ENCODE measurements around the gene FAM114A2. TPM values are rescaled to one million over a fixed set of nuclear protein-coding genes. Genes with fewer than 3 reads are reported as not detected.

FAM114A2 gene
- polyA plus RNA-seq, 1 of the 3 experiments (the other 2 are of a cell fraction): 9.0 TPM

DNA sequence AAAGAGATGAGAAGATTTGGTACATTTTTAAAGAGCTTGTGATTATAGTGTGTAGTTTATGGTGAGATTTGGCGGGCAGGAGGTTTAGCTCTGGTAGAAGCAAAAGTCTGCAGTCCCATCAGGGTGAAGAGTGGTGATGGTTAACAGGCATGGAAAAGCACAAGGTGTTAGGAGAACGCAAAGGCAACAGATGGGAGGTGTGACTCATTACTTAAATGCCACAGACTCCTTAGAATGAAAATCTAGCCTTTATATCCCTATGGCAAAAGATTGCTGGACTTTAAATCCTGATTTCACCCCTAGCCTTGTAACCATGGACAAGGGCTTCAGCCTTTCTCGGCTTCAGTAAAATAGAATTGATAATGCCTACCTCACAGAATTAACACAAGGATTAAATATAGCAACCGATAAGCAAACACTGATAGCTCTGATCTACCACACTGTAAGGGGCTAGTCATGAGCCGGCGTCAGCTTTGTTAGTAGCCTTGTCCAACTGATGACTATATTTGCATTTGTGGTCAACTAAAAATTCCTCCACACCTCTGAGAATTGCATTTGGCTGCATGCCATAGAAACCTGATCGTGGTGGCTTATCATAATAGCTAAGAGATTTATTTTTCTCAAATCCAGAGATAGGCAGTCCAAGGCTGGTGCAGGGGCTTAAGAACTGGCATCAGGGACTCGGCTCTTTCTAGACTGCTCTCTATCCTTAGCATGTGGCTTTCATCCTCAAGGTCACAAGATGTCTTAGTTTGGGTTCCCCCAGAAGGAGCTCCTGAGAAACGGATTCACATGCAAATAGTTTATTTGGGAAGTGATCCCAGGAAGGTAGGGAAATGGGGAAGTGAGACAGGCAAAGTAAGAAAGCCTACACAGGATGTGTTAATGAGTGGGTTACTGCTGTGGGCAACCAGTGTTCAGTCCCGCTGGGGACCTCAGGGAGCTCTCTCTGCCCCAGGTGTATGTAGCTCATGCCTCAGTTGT lies 19.6 kb upstream of the FAM114A2 start:
- Histone ChIP-seq H3K4me2 (no peak overlapping the region), H3K27ac (ENCODE audit: low read depth in 2 of 2, low read length in 1 of 2) (no peak overlapping the region), H3F3A (replicated peaks; ENCODE audit: insufficient read depth) (no peaks in the 10 kb centered on the region), H3K36me3 (replicated peaks in 1 of 2; ENCODE audit: control insufficient read depth in 1 of 2, insufficient read depth in 2 of 2, low read length in 1 of 2) (peaks cover 16 to 21% of the 10 kb centered on the region in 2 experiments), H3K79me2 (ENCODE audit: insufficient read depth) (peaks cover 3% of the 10 kb centered on the region; the same call in 1 of the 2 replicates), H3K9ac (no peak overlapping the region), H3K9me2 (no peaks in the 10 kb centered on the region), H4K20me1 (ENCODE audit: insufficient read depth) (no peaks in the 10 kb centered on the region), H3K27me3 (ENCODE audit: insufficient read depth) (no peaks in the 10 kb centered on the region), H3K9me3 (no peaks in the 10 kb centered on the region), H3K4me1 (ENCODE audit: control insufficient read depth in 1 of 2, insufficient read depth in 2 of 2, low read depth in 1 of 2, low read length in 1 of 2) (no peaks in the 10 kb centered on the region; a peak in 1 of 4 replicates), H3K4me3 (ENCODE audit: low read depth in 2 of 2, low read length in 1 of 2) (no peak overlapping the region), H2AFZ (ENCODE audit: low read depth) (no peak overlapping the region)
- WGBS (ENCODE audit: low lambda C conversion rate): 94% methylated on average over 10 of the region's 10 CpGs
- ChIA-PET POLR2A (no interaction called here), CTCF (interaction anchor here (0.6 to 4.6 kb wide), 6 partner anchors 14 to 367 kb away, joined by 3 to 29 read pairs (median 4); no protein-coding TSS in a partner anchor)
- DNase-seq: no peak
- TF ChIP-seq, protein P1, sequence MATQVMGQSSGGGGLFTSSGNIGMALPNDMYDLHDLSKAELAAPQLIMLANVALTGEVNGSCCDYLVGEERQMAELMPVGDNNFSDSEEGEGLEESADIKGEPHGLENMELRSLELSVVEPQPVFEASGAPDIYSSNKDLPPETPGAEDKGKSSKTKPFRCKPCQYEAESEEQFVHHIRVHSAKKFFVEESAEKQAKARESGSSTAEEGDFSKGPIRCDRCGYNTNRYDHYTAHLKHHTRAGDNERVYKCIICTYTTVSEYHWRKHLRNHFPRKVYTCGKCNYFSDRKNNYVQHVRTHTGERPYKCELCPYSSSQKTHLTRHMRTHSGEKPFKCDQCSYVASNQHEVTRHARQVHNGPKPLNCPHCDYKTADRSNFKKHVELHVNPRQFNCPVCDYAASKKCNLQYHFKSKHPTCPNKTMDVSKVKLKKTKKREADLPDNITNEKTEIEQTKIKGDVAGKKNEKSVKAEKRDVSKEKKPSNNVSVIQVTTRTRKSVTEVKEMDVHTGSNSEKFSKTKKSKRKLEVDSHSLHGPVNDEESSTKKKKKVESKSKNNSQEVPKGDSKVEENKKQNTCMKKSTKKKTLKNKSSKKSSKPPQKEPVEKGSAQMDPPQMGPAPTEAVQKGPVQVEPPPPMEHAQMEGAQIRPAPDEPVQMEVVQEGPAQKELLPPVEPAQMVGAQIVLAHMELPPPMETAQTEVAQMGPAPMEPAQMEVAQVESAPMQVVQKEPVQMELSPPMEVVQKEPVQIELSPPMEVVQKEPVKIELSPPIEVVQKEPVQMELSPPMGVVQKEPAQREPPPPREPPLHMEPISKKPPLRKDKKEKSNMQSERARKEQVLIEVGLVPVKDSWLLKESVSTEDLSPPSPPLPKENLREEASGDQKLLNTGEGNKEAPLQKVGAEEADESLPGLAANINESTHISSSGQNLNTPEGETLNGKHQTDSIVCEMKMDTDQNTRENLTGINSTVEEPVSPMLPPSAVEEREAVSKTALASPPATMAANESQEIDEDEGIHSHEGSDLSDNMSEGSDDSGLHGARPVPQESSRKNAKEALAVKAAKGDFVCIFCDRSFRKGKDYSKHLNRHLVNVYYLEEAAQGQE (IDR thresholded peaks at IDR 0.05; ENCODE audit: low read depth, low read length): no peak
- TF ChIP-seq GABPA (IDR thresholded peaks at IDR 0.05; ENCODE audit: low read depth) (no peak), NFIC (IDR thresholded peaks at IDR 0.05; ENCODE audit: borderline replicate concordance) (no peak), RXRA (IDR thresholded peaks at IDR 0.05; ENCODE audit: borderline replicate concordance, low read depth) (no peak), RAD21 (IDR thresholded peaks at IDR 0.05; ENCODE audit: low read length) (no peak), CHD2 (IDR thresholded peaks at IDR 0.05; ENCODE audit: low read length, partially characterized antibody) (no peak)
- TF ChIP-seq, protein P2, sequence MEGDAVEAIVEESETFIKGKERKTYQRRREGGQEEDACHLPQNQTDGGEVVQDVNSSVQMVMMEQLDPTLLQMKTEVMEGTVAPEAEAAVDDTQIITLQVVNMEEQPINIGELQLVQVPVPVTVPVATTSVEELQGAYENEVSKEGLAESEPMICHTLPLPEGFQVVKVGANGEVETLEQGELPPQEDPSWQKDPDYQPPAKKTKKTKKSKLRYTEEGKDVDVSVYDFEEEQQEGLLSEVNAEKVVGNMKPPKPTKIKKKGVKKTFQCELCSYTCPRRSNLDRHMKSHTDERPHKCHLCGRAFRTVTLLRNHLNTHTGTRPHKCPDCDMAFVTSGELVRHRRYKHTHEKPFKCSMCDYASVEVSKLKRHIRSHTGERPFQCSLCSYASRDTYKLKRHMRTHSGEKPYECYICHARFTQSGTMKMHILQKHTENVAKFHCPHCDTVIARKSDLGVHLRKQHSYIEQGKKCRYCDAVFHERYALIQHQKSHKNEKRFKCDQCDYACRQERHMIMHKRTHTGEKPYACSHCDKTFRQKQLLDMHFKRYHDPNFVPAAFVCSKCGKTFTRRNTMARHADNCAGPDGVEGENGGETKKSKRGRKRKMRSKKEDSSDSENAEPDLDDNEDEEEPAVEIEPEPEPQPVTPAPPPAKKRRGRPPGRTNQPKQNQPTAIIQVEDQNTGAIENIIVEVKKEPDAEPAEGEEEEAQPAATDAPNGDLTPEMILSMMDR (IDR thresholded peaks at IDR 0.05): no peak
- TF ChIP-seq, protein P3, sequence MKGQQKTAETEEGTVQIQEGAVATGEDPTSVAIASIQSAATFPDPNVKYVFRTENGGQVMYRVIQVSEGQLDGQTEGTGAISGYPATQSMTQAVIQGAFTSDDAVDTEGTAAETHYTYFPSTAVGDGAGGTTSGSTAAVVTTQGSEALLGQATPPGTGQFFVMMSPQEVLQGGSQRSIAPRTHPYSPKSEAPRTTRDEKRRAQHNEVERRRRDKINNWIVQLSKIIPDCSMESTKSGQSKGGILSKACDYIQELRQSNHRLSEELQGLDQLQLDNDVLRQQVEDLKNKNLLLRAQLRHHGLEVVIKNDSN (IDR thresholded peaks at IDR 0.05; ENCODE audit: borderline replicate concordance, low read depth): no peak

All from SK-N-SH (cell line).